HepG2 (cell line): ENCODE data around the gene LAPTM4A. TPM values are rescaled to one million over a fixed set of nuclear protein-coding genes. Genes with fewer than 3 reads are reported as not detected.

Experiments used
- CSRNP1 ChIP-seq: sonication (generic); formaldehyde crosslinking; IDR thresholded peaks from 2 replicates; pipeline ENCODE4 v1.8.1; 2023; ENCODE audit warnings: mild to moderate bottlenecking, missing genetic modification reagents
- ERF ChIP-seq: IDR thresholded peaks from 2 replicates; pipeline ENCODE4 v1.6.1; 2018; ENCODE audit warnings: missing biosample characterization, missing genetic modification reagents
- IRX3 ChIP-seq: sonication (generic); formaldehyde crosslinking; IDR thresholded peaks from 2 replicates; pipeline ENCODE4 v1.8.1; 2023; ENCODE audit warnings: mild to moderate bottlenecking, low read depth, missing genetic modification reagents, borderline replicate concordance
- JARID2 ChIP-seq: sonication (generic); formaldehyde crosslinking; IDR thresholded peaks from 2 replicates; pipeline ENCODE4 v1.8.1; 2023; ENCODE audit warnings: missing genetic modification reagents, inconsistent platforms; ENCODE audit not compliant: insufficient replicate concordance
- JUN ChIP-seq: sonication (generic); formaldehyde crosslinking; IDR thresholded peaks from 2 replicates; pipeline ENCODE4 v1.4.0; 2020; ENCODE audit warnings: mild to moderate bottlenecking, missing genetic modification reagents
- KAT7 ChIP-seq: IDR thresholded peaks from 2 replicates; pipeline ENCODE4 v1.6.1; 2018; ENCODE audit warnings: borderline replicate concordance, missing compliant biosample characterization
- KDM5B ChIP-seq: sonication (generic); formaldehyde crosslinking; IDR thresholded peaks from 2 replicates; pipeline ENCODE4 v1.4.0; 2020; ENCODE audit warnings: missing genetic modification reagents, mild to moderate bottlenecking, borderline replicate concordance
- MLLT10 ChIP-seq: sonication (generic); formaldehyde crosslinking; IDR thresholded peaks from 2 replicates; pipeline ENCODE4 v1.4.0; 2020; ENCODE audit warnings: missing genetic modification reagents
- MTERF4 ChIP-seq: sonication (generic); formaldehyde crosslinking; IDR thresholded peaks from 2 replicates; pipeline ENCODE4 v1.8.0; 2023; ENCODE audit warnings: mild to moderate bottlenecking, missing genetic modification reagents
- TAF1 ChIP-seq: sonication (generic); formaldehyde crosslinking; IDR thresholded peaks from 2 replicates; pipeline ENCODE4 v1.4.0; 2020; ENCODE audit warnings: missing genetic modification reagents
- TEAD3 ChIP-seq: optimal IDR thresholded peaks from 2 replicates; pipeline ENCODE3; 2016; ENCODE audit warnings: borderline replicate concordance
- ZBTB3 ChIP-seq: sonication (generic); formaldehyde crosslinking; IDR thresholded peaks from 2 replicates; pipeline ENCODE4 v1.4.0; 2020; ENCODE audit warnings: low read depth, mild to moderate bottlenecking, moderate library complexity, missing genetic modification reagents, borderline replicate concordance
- ZBTB42 ChIP-seq: sonication (generic); formaldehyde crosslinking; IDR thresholded peaks from 2 replicates; pipeline ENCODE4 v1.5.0; 2020; ENCODE audit warnings: mild to moderate bottlenecking, missing genetic modification reagents
- ZMAT5 ChIP-seq: sonication (generic); formaldehyde crosslinking; IDR thresholded peaks from 2 replicates; pipeline ENCODE4 v1.5.0; 2020; ENCODE audit warnings: mild to moderate bottlenecking, low read depth, missing genetic modification reagents, borderline replicate concordance
- ZNF10 ChIP-seq: sonication (generic); formaldehyde crosslinking; IDR thresholded peaks from 2 replicates; pipeline ENCODE4 v1.4.0; 2020; ENCODE audit warnings: mild to moderate bottlenecking, low read depth, missing genetic modification reagents, borderline replicate concordance
- ZNF12 ChIP-seq: sonication (generic); formaldehyde crosslinking; IDR thresholded peaks from 2 replicates; pipeline ENCODE4 v1.5.0; 2020; ENCODE audit warnings: missing genetic modification reagents
- ZNF143 ChIP-seq: sonication (generic); formaldehyde crosslinking; IDR thresholded peaks from 2 replicates; pipeline ENCODE4 v1.4.0; 2020; ENCODE audit warnings: missing genetic modification reagents
- ZNF362 ChIP-seq: sonication (generic); formaldehyde crosslinking; IDR thresholded peaks from 2 replicates; pipeline ENCODE4 v1.4.0; 2020; ENCODE audit warnings: missing genetic modification reagents, mild to moderate bottlenecking, borderline replicate concordance
- ZNF639 ChIP-seq: conservative IDR thresholded peaks from 2 replicates; pipeline ENCODE4 v1.6.1; 2018; ENCODE audit warnings: missing genetic modification reagents
- ZNF704 ChIP-seq: sonication (generic); formaldehyde crosslinking; IDR thresholded peaks from 2 replicates; pipeline ENCODE4 v1.8.1; 2023; ENCODE audit warnings: mild to moderate bottlenecking, inconsistent platforms, moderate library complexity, missing genetic modification reagents, borderline replicate concordance
- ZNF749 ChIP-seq: sonication (generic); formaldehyde crosslinking; IDR thresholded peaks from 2 replicates; pipeline ENCODE4 v1.8.0; 2022; ENCODE audit warnings: mild to moderate bottlenecking, missing genetic modification reagents, moderate library complexity, borderline replicate concordance
- polyA plus RNA-seq, 8 experiments: library from polyadenylated mRNA; depleted of rRNA in 3 of 8; stranded (reverse) in 7 of 8; unstranded in 1 of 8; fragments of >200 nt; fragmentation: Illumina TruSeq in 4 of 8; extraction: Trizol in 4 of 8; gene quantifications; 2 replicates each; pipeline versions ENCODE4 v1.2.1 to v1.2.3, GENCODE V29; 2011 to 2016; ENCODE audit warnings: low read depth in 4 of 8, missing spikeins in 1 of 8, mixed read lengths in 1 of 8; ENCODE audit not compliant: insufficient read depth in 1 of 8
- total RNA-seq, 5 experiments: library from RNA; depleted of rRNA; stranded (reverse); fragments of >200 nt; fragmentation: Illumina TruSeq; extraction: Trizol; gene quantifications; 2 replicates each; pipeline ENCODE4 v1.2.3, GENCODE V29; 2016; ENCODE audit warnings: low read depth in 1 of 5

The LAPTM4A gene
- total and polyA plus RNA-seq, 2 of the 13 experiments (the other 11 are each of a cell fraction or from before 2014, with no cell fraction given), result 116 to 558 TPM

- TF ChIP-seq CSRNP1 (peak; percentile 74), ZNF704 (peak; percentile 98), ZMAT5 (no peak), ZNF639 (CRISPR knock-in tag) (peak; percentile 72; the same call in 1 of the 2 replicates), ZNF10 (CRISPR knock-in tag) (no peak), TAF1 (peak; percentile 79), ZNF143 (CRISPR knock-in tag) (no peak), KAT7 (CRISPR knock-in tag) (no peak), MLLT10 (CRISPR knock-in tag) (no peak), JARID2 (CRISPR knock-in tag) (no peak), ZBTB3 (CRISPR knock-in tag) (peak; percentile 90), JUN (CRISPR knock-in tag) (no peak), ERF (CRISPR knock-in tag) (peak; percentile 82; the same call in 1 of the 2 replicates), ZNF749 (CRISPR knock-in tag) (peak; percentile 85; the same call in 1 of the 2 replicates), KDM5B (CRISPR knock-in tag) (peak; percentile 89; the same call in 1 of the 2 replicates), MTERF4 (CRISPR knock-in tag) (no peak; the same call in 1 of the 2 replicates), ZBTB42 (CRISPR knock-in tag) (0 out of 2 replicates have a peak, but pooled peaks have one; percentile 12), ZNF12 (CRISPR knock-in tag) (peak; percentile 59; the same call in 1 of the 2 replicates), IRX3 (peak; percentile 62; the same call in 1 of the 2 replicates), TEAD3 (CRISPR knock-in tag) (no peak), ZNF362 (CRISPR knock-in tag) (peak; percentile 40; the same call in 1 of the 2 replicates)
These were observed at the start of gene LAPTM4A (continued) for GRCh38 chr2:20051532-20052228.
